Measurements from ENCODE around the gene PLXNA4. TPM values are rescaled to one million over a fixed set of nuclear protein-coding genes. Genes with fewer than 3 reads are reported as not detected.

Gene PLXNA4
- total RNA-seq, 2 donors from 2014 or later: 9.5 to 18.0 TPM

DNA sequence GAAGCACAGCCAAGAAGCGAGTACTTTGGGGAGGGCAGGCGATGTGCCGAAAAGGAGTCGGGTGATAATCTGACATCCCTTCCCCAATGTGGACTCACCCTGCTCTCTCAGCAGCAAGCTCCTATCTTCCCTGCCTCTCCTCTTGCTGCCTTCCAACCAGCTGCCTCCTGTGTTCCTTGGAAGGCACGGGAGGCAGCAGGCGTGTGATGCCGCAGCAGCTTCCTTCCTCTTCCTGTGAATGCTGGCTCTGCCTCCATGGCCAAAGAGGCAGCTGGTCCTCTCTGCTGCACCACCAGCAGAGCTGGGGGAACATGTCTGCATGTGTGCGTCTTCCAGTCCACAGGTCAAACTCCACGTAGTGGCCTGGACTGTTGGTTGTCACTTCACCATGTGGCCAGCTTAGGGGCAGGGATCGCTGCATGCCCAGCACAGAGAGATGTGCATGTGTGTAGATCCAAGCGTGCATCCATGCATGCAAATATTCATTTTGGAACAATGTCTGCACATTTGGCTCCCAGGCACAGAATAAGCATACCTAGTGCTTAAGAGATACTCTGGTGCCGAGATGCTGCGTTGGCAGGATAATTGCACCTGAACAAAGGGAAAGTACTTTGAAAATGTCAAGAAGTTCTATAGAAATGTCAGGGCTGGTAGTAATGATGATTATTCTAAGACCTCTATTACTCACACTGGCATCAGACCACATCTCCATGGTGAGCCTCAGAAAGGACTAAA, 499.8 kb downstream of the PLXNA4 start:
- TF ChIP-seq CTCF (IDR thresholded peaks at IDR 0.05): no peak
- DNase-seq (ENCODE audit: low spot score): no peak
- no peaks in the 10 kb centered on the region for H3K27me3 ChIP-seq
- H3K9me3 ChIP-seq: no peaks in the 10 kb centered on the region
- no peaks in the 10 kb centered on the region for H3K36me3 ChIP-seq
- H3K27ac ChIP-seq: no peak overlapping the region
- H3K4me1 ChIP-seq: peaks cover 0 to 13% of the 10 kb centered on the region in 2 donors
- no peak overlapping the region for H3K4me3 ChIP-seq

DNA sequence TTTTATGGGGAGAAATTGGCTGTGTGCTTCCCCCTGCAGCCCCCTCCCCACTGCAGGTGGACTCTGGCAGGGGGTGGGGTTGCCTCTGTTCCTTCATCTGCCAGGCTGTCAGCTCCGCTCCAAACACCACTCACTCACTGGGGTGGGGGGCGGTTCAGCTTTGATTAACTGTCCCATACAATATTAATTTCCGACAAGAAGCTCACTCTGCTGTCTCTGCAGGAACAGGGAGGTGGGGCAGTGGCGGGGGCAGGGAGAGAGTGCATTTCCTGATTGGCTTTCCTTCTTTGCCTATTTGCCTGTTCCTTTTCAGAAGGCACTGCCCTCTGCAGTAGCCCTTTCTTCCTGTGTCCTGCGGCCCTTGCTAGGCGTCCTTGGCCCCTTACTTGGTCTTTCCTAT, 500.8 kb downstream of the PLXNA4 start:
- DNase-seq (ENCODE audit: low spot score): no peak
- H3K4me1 ChIP-seq: peaks cover 0 to 4% of the 10 kb centered on the region in 2 donors
- no peaks in the 10 kb centered on the region for H3K9me3 ChIP-seq
- H3K4me3 ChIP-seq: no peak overlapping the region
- H3K27ac ChIP-seq: no peak overlapping the region
- no peaks in the 10 kb centered on the region for H3K27me3 ChIP-seq
- no peaks in the 10 kb centered on the region for H3K36me3 ChIP-seq
- no peak for TF ChIP-seq CTCF (IDR thresholded peaks at IDR 0.05)

GRCh38 chr7:132073920-132074589, 502.2 kb downstream of the PLXNA4 start:
- Histone ChIP-seq H3K4me1 (no peaks in the 10 kb centered on the region), H3K27ac (no peak overlapping the region), H3K36me3 (no peaks in the 10 kb centered on the region), H3K27me3 (no peaks in the 10 kb centered on the region), H3K4me3 (no peak overlapping the region), H3K9me3 (no peaks in the 10 kb centered on the region)
- no peak for DNase-seq (ENCODE audit: low spot score)
- no peak for TF ChIP-seq CTCF (IDR thresholded peaks at IDR 0.05)

All from right atrium auricular region (tissue), 2 donors.